Liver (tissue), 9 donors: ENCODE data around the gene CEACAM19. TPM values are rescaled to one million over a fixed set of nuclear protein-coding genes. Genes with fewer than 3 reads are reported as not detected.

ENCODE experiments used
- DNase-seq: peaks from one replicate; pipeline ENCODE4 v3.0.0-alpha.2; 2017; ENCODE audit warnings: low spot score
- H3K27ac ChIP-seq, 2 donors: one replicate each; pipeline ENCODE4 v1.7.0; 2013; ENCODE audit warnings: inconsistent platforms in 2 of 2, low read length in 2 of 2, control low read depth in 1 of 2, low read depth in 1 of 2, mild to moderate bottlenecking in 1 of 2
- H3K27me3 ChIP-seq, 4 donors: one replicate each; pipeline versions ENCODE4 v1.6.1 to v1.7.0; 2013; ENCODE audit warnings: low read length in 3 of 4, inconsistent platforms in 1 of 4, mild to moderate bottlenecking in 1 of 4, moderate library complexity in 1 of 4; ENCODE audit not compliant: control insufficient read depth in 4 of 4, insufficient read depth in 4 of 4
- H3K36me3 ChIP-seq, 4 donors: one replicate each; pipeline versions ENCODE4 v1.6.1 to v1.7.0; 2013; ENCODE audit warnings: low read length in 3 of 4, mild to moderate bottlenecking in 3 of 4, low read depth in 1 of 4, moderate library complexity in 1 of 4; ENCODE audit not compliant: control insufficient read depth in 4 of 4, insufficient read depth in 3 of 4
- H3K4me1 ChIP-seq, 4 donors: one replicate each; pipeline versions ENCODE4 v1.6.1 to v1.7.0; 2013; ENCODE audit warnings: low read length in 3 of 4, mild to moderate bottlenecking in 3 of 4, moderate library complexity in 1 of 4; ENCODE audit not compliant: control insufficient read depth in 4 of 4, insufficient read depth in 4 of 4
- H3K4me3 ChIP-seq, 3 donors: one replicate each; pipeline versions ENCODE4 v1.6.1 to v1.7.0; 2013; ENCODE audit warnings: low read length in 3 of 3, control low read depth in 1 of 3, low read depth in 1 of 3, mild to moderate bottlenecking in 1 of 3
- H3K9ac ChIP-seq, 2 donors: one replicate each; pipeline ENCODE4 v1.7.0; 2013; ENCODE audit warnings: low read length in 2 of 2, mild to moderate bottlenecking in 2 of 2, moderate library complexity in 2 of 2, control low read depth in 1 of 2, low read depth in 1 of 2
- H3K9me3 ChIP-seq, 4 donors: one replicate each; pipeline versions ENCODE4 v1.6.1 to v1.7.0; 2013; ENCODE audit warnings: low read length in 3 of 4; ENCODE audit not compliant: control insufficient read depth in 4 of 4
- EGR1 ChIP-seq, 2 donors: IDR thresholded peaks; 2 replicates each; pipeline ENCODE4 v1.6.1; 2016 to 2018; ENCODE audit warnings: antibody characterized with exemption in 2 of 2, low read depth in 2 of 2
- FOXA1 ChIP-seq: IDR thresholded peaks from 2 replicates; pipeline ENCODE4 v1.6.1; 2016; ENCODE audit warnings: antibody characterized with exemption
- FOXA2 ChIP-seq: IDR thresholded peaks from 2 replicates; pipeline ENCODE4 v1.6.1; 2016; ENCODE audit warnings: antibody characterized with exemption
- GABPA ChIP-seq, 2 donors: IDR thresholded peaks in 1 of 2; conservative IDR thresholded peaks in 1 of 2; 2 replicates each; pipeline ENCODE4 v1.6.1; 2016; ENCODE audit warnings: antibody characterized with exemption in 2 of 2, mild to moderate bottlenecking in 1 of 2, moderate library complexity in 1 of 2
- HNF4A ChIP-seq, 2 donors: conservative IDR thresholded peaks; 2 replicates each; pipeline ENCODE4 v1.6.1; 2016; ENCODE audit warnings: antibody characterized with exemption in 2 of 2, mild to moderate bottlenecking in 2 of 2
- HNF4G ChIP-seq: IDR thresholded peaks from 2 replicates; pipeline ENCODE4 v1.6.1; 2016; ENCODE audit warnings: antibody characterized with exemption
- JUND ChIP-seq, 2 donors: IDR thresholded peaks; 2 replicates each; pipeline ENCODE4 v1.6.1; 2016; ENCODE audit warnings: antibody characterized with exemption in 2 of 2
- NR2F2 ChIP-seq: IDR thresholded peaks from 2 replicates; pipeline ENCODE4 v1.6.1; 2016; ENCODE audit warnings: antibody characterized with exemption
- RAD21 ChIP-seq, 2 donors: IDR thresholded peaks; 2 replicates each; pipeline ENCODE4 v1.6.1; 2016; ENCODE audit warnings: antibody characterized with exemption in 2 of 2, mild to moderate bottlenecking in 2 of 2
- RXRA ChIP-seq, 2 donors: IDR thresholded peaks; 2 replicates each; pipeline ENCODE4 v1.6.1; 2017 to 2018; ENCODE audit warnings: antibody characterized with exemption in 2 of 2, mild to moderate bottlenecking in 1 of 2
- SP1 ChIP-seq: IDR thresholded peaks from 2 replicates; pipeline ENCODE4 v1.6.1; 2018; ENCODE audit warnings: antibody characterized with exemption, mild to moderate bottlenecking
- TAF1 ChIP-seq: conservative IDR thresholded peaks from 2 replicates; pipeline ENCODE4 v1.6.1; 2016; ENCODE audit warnings: antibody characterized with exemption, mild to moderate bottlenecking
- YY1 ChIP-seq: IDR thresholded peaks from 2 replicates; pipeline ENCODE4 v1.6.1; 2016; ENCODE audit warnings: antibody characterized with exemption, mild to moderate bottlenecking
- WGBS: extraction: QIAGEN DNeasy Blood & Tissue Kit; methylation state at CpG from one replicate; pipeline ENCODE4 v1.1.7; 2013; 5-methylcytosine and 5-hydroxymethylcytosine counted together
- polyA plus RNA-seq, 2 donors: library from polyadenylated mRNA; stranded (reverse) in 1 of 2; unstranded in 1 of 2; fragments of 200-250 nt in 1 of 2; fragments of >200 nt in 1 of 2; fragmentation: Nextera tagmentation in 1 of 2; extraction: Ambion mirVana in 1 of 2; gene quantifications; one replicate each; pipeline versions ENCODE4 v1.2.1 to v1.2.3, GENCODE V29; 2013 to 2015
- total RNA-seq, 2 donors: library from RNA; depleted of rRNA; stranded (reverse); fragments of >200 nt; gene quantifications; one replicate each; pipeline ENCODE4 v1.2.3, GENCODE V29; 2014
- TF ChIP-seq, protein P1 (sequence below): IDR thresholded peaks from 2 replicates; pipeline ENCODE4 v1.6.1; 2016; ENCODE audit warnings: antibody characterized with exemption, mild to moderate bottlenecking
- TF ChIP-seq, protein P2 (sequence below): IDR thresholded peaks from 2 replicates; pipeline ENCODE4 v1.6.1; 2016; ENCODE audit warnings: antibody characterized with exemption
- TF ChIP-seq, protein P3 (sequence below): IDR thresholded peaks from 2 replicates; pipeline ENCODE4 v1.6.1; 2016; ENCODE audit warnings: antibody characterized with exemption
- TF ChIP-seq, protein P4 (sequence below): IDR thresholded peaks from 2 replicates; pipeline ENCODE4 v1.6.1; 2016; ENCODE audit warnings: antibody characterized with exemption
- TF ChIP-seq, protein P5 (sequence below): fragments of 150-350 bp; IDR thresholded peaks from 2 replicates; pipeline ENCODE4 v1.5.1; 2017; ENCODE audit warnings: improper control_type of control experiment, low read depth, low read length; ENCODE audit not compliant: missing input control
- donor health status: healthy.
- donor health status: healthy.
- donor health status: healthy.
- donor health status: healthy.
- donor health status: healthy.

CEACAM19 gene
- total and polyA plus RNA-seq, 4 donors, result 0.75 to 2.6 (median 1.3) TPM

DNA sequence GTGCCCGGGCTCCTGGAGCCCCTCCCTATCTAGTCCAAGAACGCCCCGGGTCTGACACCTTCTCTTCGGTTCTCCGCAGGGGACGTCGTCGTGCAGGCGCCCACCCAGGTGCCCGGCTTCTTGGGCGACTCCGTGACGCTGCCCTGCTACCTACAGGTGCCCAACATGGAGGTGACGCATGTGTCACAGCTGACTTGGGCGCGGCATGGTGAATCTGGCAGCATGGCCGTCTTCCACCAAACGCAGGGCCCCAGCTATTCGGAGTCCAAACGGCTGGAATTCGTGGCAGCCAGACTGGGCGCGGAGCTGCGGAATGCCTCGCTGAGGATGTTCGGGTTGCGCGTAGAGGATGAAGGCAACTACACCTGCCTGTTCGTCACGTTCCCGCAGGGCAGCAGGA, 24.1 kb upstream of the CEACAM19 start:
- Histone ChIP-seq H3K27ac (no peak overlapping the region), H3K36me3 (peaks cover 6 to 37% (median 22%) of the 10 kb centered on the region in 4 donors), H3K4me3 (no peak overlapping the region), H3K4me1 (peaks cover 5 to 43% (median 32%) of the 10 kb centered on the region in 4 donors), H3K9ac (no peak overlapping the region), H3K9me3 (no peaks in the 10 kb centered on the region), H3K27me3 (no peaks in the 10 kb centered on the region)
- TF ChIP-seq, protein P1, sequence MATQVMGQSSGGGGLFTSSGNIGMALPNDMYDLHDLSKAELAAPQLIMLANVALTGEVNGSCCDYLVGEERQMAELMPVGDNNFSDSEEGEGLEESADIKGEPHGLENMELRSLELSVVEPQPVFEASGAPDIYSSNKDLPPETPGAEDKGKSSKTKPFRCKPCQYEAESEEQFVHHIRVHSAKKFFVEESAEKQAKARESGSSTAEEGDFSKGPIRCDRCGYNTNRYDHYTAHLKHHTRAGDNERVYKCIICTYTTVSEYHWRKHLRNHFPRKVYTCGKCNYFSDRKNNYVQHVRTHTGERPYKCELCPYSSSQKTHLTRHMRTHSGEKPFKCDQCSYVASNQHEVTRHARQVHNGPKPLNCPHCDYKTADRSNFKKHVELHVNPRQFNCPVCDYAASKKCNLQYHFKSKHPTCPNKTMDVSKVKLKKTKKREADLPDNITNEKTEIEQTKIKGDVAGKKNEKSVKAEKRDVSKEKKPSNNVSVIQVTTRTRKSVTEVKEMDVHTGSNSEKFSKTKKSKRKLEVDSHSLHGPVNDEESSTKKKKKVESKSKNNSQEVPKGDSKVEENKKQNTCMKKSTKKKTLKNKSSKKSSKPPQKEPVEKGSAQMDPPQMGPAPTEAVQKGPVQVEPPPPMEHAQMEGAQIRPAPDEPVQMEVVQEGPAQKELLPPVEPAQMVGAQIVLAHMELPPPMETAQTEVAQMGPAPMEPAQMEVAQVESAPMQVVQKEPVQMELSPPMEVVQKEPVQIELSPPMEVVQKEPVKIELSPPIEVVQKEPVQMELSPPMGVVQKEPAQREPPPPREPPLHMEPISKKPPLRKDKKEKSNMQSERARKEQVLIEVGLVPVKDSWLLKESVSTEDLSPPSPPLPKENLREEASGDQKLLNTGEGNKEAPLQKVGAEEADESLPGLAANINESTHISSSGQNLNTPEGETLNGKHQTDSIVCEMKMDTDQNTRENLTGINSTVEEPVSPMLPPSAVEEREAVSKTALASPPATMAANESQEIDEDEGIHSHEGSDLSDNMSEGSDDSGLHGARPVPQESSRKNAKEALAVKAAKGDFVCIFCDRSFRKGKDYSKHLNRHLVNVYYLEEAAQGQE, result no peak
- no peak for TF ChIP-seq EGR1 (IDR thresholded peaks at IDR 0.05; ENCODE audit: low read depth in 2 of 2)
- TF ChIP-seq RXRA (IDR thresholded peaks at IDR 0.05), result no peak
- no peak for TF ChIP-seq GABPA (IDR thresholded peaks at IDR 0.05 in 1 of 2, conservative IDR thresholded peaks at IDR 0.05 in 1 of 2)
- TF ChIP-seq NR2F2, result no peak
- no peak for TF ChIP-seq TAF1
- no peak for TF ChIP-seq SP1
- TF ChIP-seq, protein P2, sequence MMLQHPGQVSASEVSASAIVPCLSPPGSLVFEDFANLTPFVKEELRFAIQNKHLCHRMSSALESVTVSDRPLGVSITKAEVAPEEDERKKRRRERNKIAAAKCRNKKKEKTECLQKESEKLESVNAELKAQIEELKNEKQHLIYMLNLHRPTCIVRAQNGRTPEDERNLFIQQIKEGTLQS, result no peak
- TF ChIP-seq JUND (IDR thresholded peaks at IDR 0.05), result no peak
- TF ChIP-seq, protein P3, sequence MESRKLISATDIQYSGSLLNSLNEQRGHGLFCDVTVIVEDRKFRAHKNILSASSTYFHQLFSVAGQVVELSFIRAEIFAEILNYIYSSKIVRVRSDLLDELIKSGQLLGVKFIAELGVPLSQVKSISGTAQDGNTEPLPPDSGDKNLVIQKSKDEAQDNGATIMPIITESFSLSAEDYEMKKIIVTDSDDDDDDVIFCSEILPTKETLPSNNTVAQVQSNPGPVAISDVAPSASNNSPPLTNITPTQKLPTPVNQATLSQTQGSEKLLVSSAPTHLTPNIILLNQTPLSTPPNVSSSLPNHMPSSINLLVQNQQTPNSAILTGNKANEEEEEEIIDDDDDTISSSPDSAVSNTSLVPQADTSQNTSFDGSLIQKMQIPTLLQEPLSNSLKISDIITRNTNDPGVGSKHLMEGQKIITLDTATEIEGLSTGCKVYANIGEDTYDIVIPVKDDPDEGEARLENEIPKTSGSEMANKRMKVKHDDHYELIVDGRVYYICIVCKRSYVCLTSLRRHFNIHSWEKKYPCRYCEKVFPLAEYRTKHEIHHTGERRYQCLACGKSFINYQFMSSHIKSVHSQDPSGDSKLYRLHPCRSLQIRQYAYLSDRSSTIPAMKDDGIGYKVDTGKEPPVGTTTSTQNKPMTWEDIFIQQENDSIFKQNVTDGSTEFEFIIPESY, result no peak
- TF ChIP-seq HNF4G, result no peak
- no peak for TF ChIP-seq YY1
- no peak for TF ChIP-seq FOXA1
- TF ChIP-seq, protein P4, sequence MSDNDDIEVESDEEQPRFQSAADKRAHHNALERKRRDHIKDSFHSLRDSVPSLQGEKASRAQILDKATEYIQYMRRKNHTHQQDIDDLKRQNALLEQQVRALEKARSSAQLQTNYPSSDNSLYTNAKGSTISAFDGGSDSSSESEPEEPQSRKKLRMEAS, result no peak
- TF ChIP-seq, protein P5, sequence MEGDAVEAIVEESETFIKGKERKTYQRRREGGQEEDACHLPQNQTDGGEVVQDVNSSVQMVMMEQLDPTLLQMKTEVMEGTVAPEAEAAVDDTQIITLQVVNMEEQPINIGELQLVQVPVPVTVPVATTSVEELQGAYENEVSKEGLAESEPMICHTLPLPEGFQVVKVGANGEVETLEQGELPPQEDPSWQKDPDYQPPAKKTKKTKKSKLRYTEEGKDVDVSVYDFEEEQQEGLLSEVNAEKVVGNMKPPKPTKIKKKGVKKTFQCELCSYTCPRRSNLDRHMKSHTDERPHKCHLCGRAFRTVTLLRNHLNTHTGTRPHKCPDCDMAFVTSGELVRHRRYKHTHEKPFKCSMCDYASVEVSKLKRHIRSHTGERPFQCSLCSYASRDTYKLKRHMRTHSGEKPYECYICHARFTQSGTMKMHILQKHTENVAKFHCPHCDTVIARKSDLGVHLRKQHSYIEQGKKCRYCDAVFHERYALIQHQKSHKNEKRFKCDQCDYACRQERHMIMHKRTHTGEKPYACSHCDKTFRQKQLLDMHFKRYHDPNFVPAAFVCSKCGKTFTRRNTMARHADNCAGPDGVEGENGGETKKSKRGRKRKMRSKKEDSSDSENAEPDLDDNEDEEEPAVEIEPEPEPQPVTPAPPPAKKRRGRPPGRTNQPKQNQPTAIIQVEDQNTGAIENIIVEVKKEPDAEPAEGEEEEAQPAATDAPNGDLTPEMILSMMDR, result no peak
- no peak for TF ChIP-seq FOXA2
- no peak for TF ChIP-seq RAD21 (IDR thresholded peaks at IDR 0.05)
- TF ChIP-seq HNF4A (conservative IDR thresholded peaks at IDR 0.05), result no peak
- DNase-seq, result no peak
- 90% methylated on average over 31 of the region's 31 CpGs for WGBS
